Choroid plexus epithelial cell (primary cell): Measurements from ENCODE around the gene TTF2.

Source experiments
- DNase-seq: peaks from one replicate; pipeline ENCODE4 v3.0.0-alpha.2; 2010; ENCODE audit warnings: low read depth
- H3K4me3 ChIP-seq: 2 replicates; pipeline ENCODE4 v1.5.1; 2011; ENCODE audit warnings: low read depth, mild to moderate bottlenecking, control low read depth, low read length, moderate library complexity
- CTCF ChIP-seq: conservative IDR thresholded peaks from 2 replicates; pipeline ENCODE4 v1.5.1; 2011; ENCODE audit warnings: low read depth, mild to moderate bottlenecking, control low read depth, inconsistent platforms, low read length, moderate library complexity

TTF2 gene

GRCh38 chr1:117089996-117090395, 29.9 kb downstream of the TTF2 start:
- no peak for TF ChIP-seq CTCF
- no peak overlapping the region for H3K4me3 ChIP-seq
- no peak for DNase-seq

GRCh38 chr1:117092594-117092993, 32.5 kb downstream of the TTF2 start:
- no peak for DNase-seq
- no peak overlapping the region for H3K4me3 ChIP-seq
- TF ChIP-seq CTCF = no peak

GRCh38 chr1:117093091-117093534, 33.0 kb downstream of the TTF2 start:
- no peak for TF ChIP-seq CTCF
- no peak overlapping the region for H3K4me3 ChIP-seq
- peak; percentile 99 for DNase-seq

- peak; percentile 90 for DNase-seq
- H3K4me3 ChIP-seq = no peak overlapping the region
- peak; percentile 57 for TF ChIP-seq CTCF
Measured at GRCh38 chr1:117093870-117094621, 33.9 kb downstream of the TTF2 start.

- H3K4me3 ChIP-seq = no peak overlapping the region
- DNase-seq = no peak
- no peak for TF ChIP-seq CTCF
Measured at GRCh38 chr1:117094841-117095604, 34.9 kb downstream of the TTF2 start.

GRCh38 chr1:117096951-117097408, 36.9 kb downstream of the TTF2 start:
- no peak for TF ChIP-seq CTCF
- no peak overlapping the region for H3K4me3 ChIP-seq
- DNase-seq = peak; percentile 57

GRCh38 chr1:117097443-117097842, 37.3 kb downstream of the TTF2 start:
- H3K4me3 ChIP-seq = no peak overlapping the region
- TF ChIP-seq CTCF = no peak
- peak; percentile 75 for DNase-seq
